H9 (cell line): ENCODE data around the gene FLVCR1. TPM values are rescaled to one million over a fixed set of nuclear protein-coding genes. Genes with fewer than 3 reads are reported as not detected.

Experiments
- DNase-seq: peaks from one replicate; pipeline ENCODE4 v3.0.0-alpha.2; 2017
- H2AFZ ChIP-seq: one replicate; pipeline ENCODE4 v1.6.1; 2013; ENCODE audit warnings: mild to moderate bottlenecking, low read length, control low read depth, moderate library complexity
- H2AK5ac ChIP-seq: 2 replicates; pipeline ENCODE4 v1.6.1; 2013; ENCODE audit warnings: low read length, control low read depth, mixed read lengths; ENCODE audit not compliant: insufficient read length
- H2BK120ac ChIP-seq: one replicate; pipeline ENCODE4 v1.6.1; 2013; ENCODE audit warnings: low read depth, mild to moderate bottlenecking, low read length, control low read depth, inconsistent platforms; ENCODE audit not compliant: poor library complexity, severe bottlenecking
- H2BK12ac ChIP-seq: 2 replicates; pipeline ENCODE4 v1.6.1; 2013; ENCODE audit warnings: low read length, control low read depth, mixed read lengths, low read depth; ENCODE audit not compliant: insufficient read length
- H2BK15ac ChIP-seq: 2 replicates; pipeline ENCODE4 v1.6.1; 2013; ENCODE audit warnings: low read depth, low read length, control low read depth
- H2BK20ac ChIP-seq: one replicate; pipeline ENCODE4 v1.6.1; 2013; ENCODE audit warnings: low read depth, mild to moderate bottlenecking, low read length, control low read depth, inconsistent platforms; ENCODE audit not compliant: poor library complexity, severe bottlenecking
- H2BK5ac ChIP-seq: 2 replicates; pipeline ENCODE4 v1.6.1; 2013; ENCODE audit warnings: low read length, control low read depth, mixed read lengths; ENCODE audit not compliant: insufficient read length
- H3K14ac ChIP-seq: 2 replicates; pipeline ENCODE4 v1.6.1; 2013; ENCODE audit warnings: low read length, control low read depth; ENCODE audit not compliant: insufficient read depth
- H3K18ac ChIP-seq: 2 replicates; pipeline ENCODE4 v1.6.1; 2013; ENCODE audit warnings: low read depth, mild to moderate bottlenecking, mixed read lengths, low read length, control low read depth; ENCODE audit not compliant: insufficient read length
- H3K23ac ChIP-seq: 2 replicates; pipeline ENCODE4 v1.6.1; 2013; ENCODE audit warnings: low read length, control low read depth, mixed read lengths, low read depth; ENCODE audit not compliant: insufficient read length
- H3K23me2 ChIP-seq: 2 replicates; pipeline ENCODE4 v1.6.1; 2013; ENCODE audit warnings: low read depth, mild to moderate bottlenecking, mixed read lengths, low read length, control low read depth; ENCODE audit not compliant: insufficient read length, poor library complexity, severe bottlenecking
- H3K27ac ChIP-seq: 2 replicates; pipeline ENCODE4 v1.5.1; 2013; ENCODE audit warnings: low read length, control low read depth, mixed read lengths, low read depth; ENCODE audit not compliant: insufficient read length
- H3K27me3 ChIP-seq: 2 replicates; pipeline ENCODE4 v1.6.1; 2013; ENCODE audit warnings: low read length, control low read depth, inconsistent platforms; ENCODE audit not compliant: insufficient read depth
- H3K4ac ChIP-seq: 2 replicates; pipeline ENCODE4 v1.6.1; 2013; ENCODE audit warnings: low read depth, mild to moderate bottlenecking, control low read depth, inconsistent platforms, low read length, moderate library complexity
- H3K4me1 ChIP-seq: 2 replicates; pipeline ENCODE4 v1.6.1; 2013; ENCODE audit warnings: low read length, control low read depth, inconsistent platforms; ENCODE audit not compliant: insufficient read depth
- H3K4me2 ChIP-seq: 2 replicates; pipeline ENCODE4 v1.6.1; 2013; ENCODE audit warnings: low read length, control low read depth, mixed read lengths; ENCODE audit not compliant: insufficient read length, insufficient read depth
- H3K56ac ChIP-seq: 2 replicates; pipeline ENCODE4 v1.6.1; 2013; ENCODE audit warnings: low read depth, mild to moderate bottlenecking, mixed read lengths, low read length, control low read depth; ENCODE audit not compliant: insufficient read length
- H3K79me1 ChIP-seq: 2 replicates; pipeline ENCODE4 v1.6.1; 2013; ENCODE audit warnings: low read depth, mild to moderate bottlenecking, moderate library complexity, low read length, control low read depth, inconsistent platforms; ENCODE audit not compliant: insufficient read depth, poor library complexity, severe bottlenecking
- H3K79me2 ChIP-seq: 2 replicates; pipeline ENCODE4 v1.6.1; 2013; ENCODE audit warnings: low read length, control low read depth, inconsistent platforms; ENCODE audit not compliant: insufficient read depth
- H3K9ac ChIP-seq: 2 replicates; pipeline ENCODE4 v1.6.1; 2013; ENCODE audit warnings: low read length, control low read depth, mixed read lengths; ENCODE audit not compliant: insufficient read length; ENCODE audit errors: extremely low read depth
- H3K9me3 ChIP-seq: one replicate; pipeline ENCODE4 v1.6.1; 2013; ENCODE audit warnings: low read depth, low read length, inconsistent platforms; ENCODE audit not compliant: control insufficient read depth
- H3T11ph ChIP-seq: one replicate; pipeline ENCODE4 v1.6.1; 2013; ENCODE audit warnings: mild to moderate bottlenecking, low read length, control low read depth, inconsistent platforms
- H4K20me1 ChIP-seq: one replicate; pipeline ENCODE4 v1.6.1; 2013; ENCODE audit not compliant: control insufficient read depth, insufficient read length, insufficient read depth
- H4K5ac ChIP-seq: 2 replicates; pipeline ENCODE4 v1.6.1; 2013; ENCODE audit warnings: low read depth, mild to moderate bottlenecking, mixed read lengths, low read length, control low read depth; ENCODE audit not compliant: insufficient read length
- H4K8ac ChIP-seq: replicated peaks from 2 replicates; pipeline ENCODE4 v1.6.1; 2013; ENCODE audit warnings: low read length, control low read depth, mixed read lengths, low read depth; ENCODE audit not compliant: insufficient read length
- H4K91ac ChIP-seq: 2 replicates; pipeline ENCODE4 v1.6.1; 2013; ENCODE audit warnings: low read depth, mild to moderate bottlenecking, moderate library complexity, mixed read lengths, low read length, control low read depth; ENCODE audit not compliant: insufficient read length
- H3K27ac Mint-ChIP-seq, 3 experiments: 2 replicates in 2 of 3; 3 replicates in 1 of 3; pipeline ENCODE4 v1.8.0; 2020 to 2021; ENCODE audit warnings: mixed read lengths in 3 of 3, mild to moderate bottlenecking in 1 of 3, moderate library complexity in 1 of 3
- H3K27me3 Mint-ChIP-seq: 2 replicates; pipeline ENCODE4 v1.8.0; 2021; ENCODE audit warnings: low read depth, mild to moderate bottlenecking, moderate library complexity, mixed read lengths
- H3K36me3 Mint-ChIP-seq, 3 experiments: 2 replicates in 2 of 3; 3 replicates in 1 of 3; pipeline ENCODE4 v1.8.0; 2020 to 2021; ENCODE audit warnings: low read depth in 3 of 3, mixed read lengths in 3 of 3; ENCODE audit not compliant: insufficient read depth in 1 of 3
- H3K4me1 Mint-ChIP-seq, 2 experiments: 2 replicates each; pipeline ENCODE4 v1.8.0; 2020; ENCODE audit warnings: mixed read lengths in 2 of 2
- H3K4me3 Mint-ChIP-seq, 2 experiments: 2 replicates in 1 of 2; 3 replicates in 1 of 2; pipeline ENCODE4 v1.8.0; 2020 to 2021; ENCODE audit warnings: mild to moderate bottlenecking in 2 of 2, mixed read lengths in 2 of 2, moderate library complexity in 1 of 2
- H3K9me3 Mint-ChIP-seq, 2 experiments: 2 replicates in 1 of 2; 3 replicates in 1 of 2; pipeline ENCODE4 v1.8.0; 2020; ENCODE audit warnings: mild to moderate bottlenecking in 2 of 2, mixed read lengths in 2 of 2, moderate library complexity in 1 of 2
- WGBS: extraction: QIAGEN DNeasy Blood & Tissue Kit; methylation state at CpG from one replicate; pipeline ENCODE4 v1.1.7; 2013; ENCODE audit warnings: missing lambda C conversion rate, low lambda C conversion rate, mixed read lengths; ENCODE audit not compliant: insufficient read length; ENCODE audit errors: extremely low coverage; 5-methylcytosine and 5-hydroxymethylcytosine counted together
- total RNA-seq: library from RNA; stranded (reverse); gene quantifications from 2 replicates; pipeline ENCODE4 v1.2.1, GENCODE V29; 2021
- TF ChIP-seq, protein P1 (sequence below): fragments of 200-600 bp; sonication (generic); conservative IDR thresholded peaks from 3 replicates; pipeline ENCODE4 v1.8.0; 2021; ENCODE audit warnings: antibody characterized with exemption, mild to moderate bottlenecking

Gene FLVCR1
- total RNA-seq, 1 experiment from 2014 or later, result 55.2 TPM

DNA sequence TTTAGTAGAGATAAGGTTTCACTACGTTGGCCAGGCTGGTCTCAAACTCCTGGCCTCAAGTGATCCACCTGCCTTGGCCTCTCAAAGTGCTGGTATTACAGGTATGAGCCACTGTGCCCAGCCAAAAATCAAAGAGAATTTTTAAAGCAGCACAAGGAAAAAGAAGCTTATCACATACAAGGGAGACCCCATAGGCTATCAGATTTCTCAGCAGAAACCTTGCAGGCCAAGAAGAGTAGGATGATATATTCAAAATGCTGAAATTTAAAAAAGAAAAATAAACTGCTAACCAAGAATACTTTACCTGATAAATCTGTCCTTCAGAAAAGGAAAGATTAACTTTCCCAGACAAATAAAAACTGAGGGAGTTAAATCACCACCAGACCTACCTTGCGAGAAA is 43.2 kb downstream of the FLVCR1 start:
- H3K56ac ChIP-seq, result no peak overlapping the region
- Mint-ChIP-seq H3K4me3 (no peak overlapping the region), H3K36me3 (peaks cover 69 to 93% (median 89%) of the 10 kb centered on the region in 3 experiments), H3K4me1 (peaks cover 24 to 40% of the 10 kb centered on the region in 2 experiments), H3K27ac (no peak overlapping the region; a peak in 1 of 7 replicates), H3K9me3 (peaks cover 53 to 65% of the 10 kb centered on the region in 2 experiments), H3K27me3 (no peaks in the 10 kb centered on the region)
- H3K4me1 ChIP-seq, result peaks cover 4% of the 10 kb centered on the region; the same call in 1 of the 2 replicates
- no peak overlapping the region for H3K23ac ChIP-seq
- no peak overlapping the region for H3K14ac ChIP-seq
- no peak overlapping the region for H2BK120ac ChIP-seq
- no peak overlapping the region for H2BK15ac ChIP-seq
- no peaks in the 10 kb centered on the region for H3K9me3 ChIP-seq
- H2AK5ac ChIP-seq, result no peak overlapping the region
- no peak overlapping the region for H2BK12ac ChIP-seq
- no peak overlapping the region for H2BK5ac ChIP-seq
- DNase-seq, result no peak
- H2BK20ac ChIP-seq, result no peak overlapping the region
- H3T11ph ChIP-seq, result no peak overlapping the region
- no peaks in the 10 kb centered on the region for H3K23me2 ChIP-seq
- no peak overlapping the region for H4K91ac ChIP-seq
- no peaks in the 10 kb centered on the region for H3K79me1 ChIP-seq
- H4K20me1 ChIP-seq, result no peaks in the 10 kb centered on the region
- no peak overlapping the region for H3K4me2 ChIP-seq
- H2AFZ ChIP-seq, result no peak overlapping the region
- H4K8ac ChIP-seq, result no peak overlapping the region
- no peaks in the 10 kb centered on the region for H3K27me3 ChIP-seq
- no peak overlapping the region for H4K5ac ChIP-seq
- H3K18ac ChIP-seq, result no peak overlapping the region
- peaks cover 11% of the 10 kb centered on the region; the same call in 1 of the 2 replicates for H3K79me2 ChIP-seq
- WGBS, result no CpG with 5 or more reads among the region's 2 CpGs
- TF ChIP-seq, protein P1, sequence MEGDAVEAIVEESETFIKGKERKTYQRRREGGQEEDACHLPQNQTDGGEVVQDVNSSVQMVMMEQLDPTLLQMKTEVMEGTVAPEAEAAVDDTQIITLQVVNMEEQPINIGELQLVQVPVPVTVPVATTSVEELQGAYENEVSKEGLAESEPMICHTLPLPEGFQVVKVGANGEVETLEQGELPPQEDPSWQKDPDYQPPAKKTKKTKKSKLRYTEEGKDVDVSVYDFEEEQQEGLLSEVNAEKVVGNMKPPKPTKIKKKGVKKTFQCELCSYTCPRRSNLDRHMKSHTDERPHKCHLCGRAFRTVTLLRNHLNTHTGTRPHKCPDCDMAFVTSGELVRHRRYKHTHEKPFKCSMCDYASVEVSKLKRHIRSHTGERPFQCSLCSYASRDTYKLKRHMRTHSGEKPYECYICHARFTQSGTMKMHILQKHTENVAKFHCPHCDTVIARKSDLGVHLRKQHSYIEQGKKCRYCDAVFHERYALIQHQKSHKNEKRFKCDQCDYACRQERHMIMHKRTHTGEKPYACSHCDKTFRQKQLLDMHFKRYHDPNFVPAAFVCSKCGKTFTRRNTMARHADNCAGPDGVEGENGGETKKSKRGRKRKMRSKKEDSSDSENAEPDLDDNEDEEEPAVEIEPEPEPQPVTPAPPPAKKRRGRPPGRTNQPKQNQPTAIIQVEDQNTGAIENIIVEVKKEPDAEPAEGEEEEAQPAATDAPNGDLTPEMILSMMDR, result no peak
- H3K27ac ChIP-seq, result no peak overlapping the region
- H3K4ac ChIP-seq, result no peak overlapping the region
- no peak overlapping the region for H3K9ac ChIP-seq
